Liver (tissue), 9 donors: ENCODE results near the gene FOXC2. TPM values are rescaled to one million over a fixed set of nuclear protein-coding genes. Genes with fewer than 3 reads are reported as not detected.

ENCODE experiments used
- DNase-seq: peaks from one replicate; pipeline ENCODE4 v3.0.0-alpha.2; 2017; ENCODE audit warnings: low spot score
- H3K27ac ChIP-seq, 2 donors: one replicate each; pipeline ENCODE4 v1.7.0; 2013; ENCODE audit warnings: inconsistent platforms in 2 of 2, low read length in 2 of 2, control low read depth in 1 of 2, low read depth in 1 of 2, mild to moderate bottlenecking in 1 of 2
- H3K27me3 ChIP-seq, 4 donors: one replicate each; pipeline versions ENCODE4 v1.6.1 to v1.7.0; 2013; ENCODE audit warnings: low read length in 3 of 4, inconsistent platforms in 1 of 4, mild to moderate bottlenecking in 1 of 4, moderate library complexity in 1 of 4; ENCODE audit not compliant: control insufficient read depth in 4 of 4, insufficient read depth in 4 of 4
- H3K36me3 ChIP-seq, 4 donors: one replicate each; pipeline versions ENCODE4 v1.6.1 to v1.7.0; 2013; ENCODE audit warnings: low read length in 3 of 4, mild to moderate bottlenecking in 3 of 4, low read depth in 1 of 4, moderate library complexity in 1 of 4; ENCODE audit not compliant: control insufficient read depth in 4 of 4, insufficient read depth in 3 of 4
- H3K4me1 ChIP-seq, 4 donors: one replicate each; pipeline versions ENCODE4 v1.6.1 to v1.7.0; 2013; ENCODE audit warnings: low read length in 3 of 4, mild to moderate bottlenecking in 3 of 4, moderate library complexity in 1 of 4; ENCODE audit not compliant: control insufficient read depth in 4 of 4, insufficient read depth in 4 of 4
- H3K4me3 ChIP-seq, 3 donors: one replicate each; pipeline versions ENCODE4 v1.6.1 to v1.7.0; 2013; ENCODE audit warnings: low read length in 3 of 3, control low read depth in 1 of 3, low read depth in 1 of 3, mild to moderate bottlenecking in 1 of 3
- H3K9ac ChIP-seq, 2 donors: one replicate each; pipeline ENCODE4 v1.7.0; 2013; ENCODE audit warnings: low read length in 2 of 2, mild to moderate bottlenecking in 2 of 2, moderate library complexity in 2 of 2, control low read depth in 1 of 2, low read depth in 1 of 2
- H3K9me3 ChIP-seq, 4 donors: one replicate each; pipeline versions ENCODE4 v1.6.1 to v1.7.0; 2013; ENCODE audit warnings: low read length in 3 of 4; ENCODE audit not compliant: control insufficient read depth in 4 of 4
- EGR1 ChIP-seq, 2 donors: IDR thresholded peaks; 2 replicates each; pipeline ENCODE4 v1.6.1; 2016 to 2018; ENCODE audit warnings: antibody characterized with exemption in 2 of 2, low read depth in 2 of 2
- FOXA1 ChIP-seq: IDR thresholded peaks from 2 replicates; pipeline ENCODE4 v1.6.1; 2016; ENCODE audit warnings: antibody characterized with exemption
- HNF4A ChIP-seq, 2 donors: conservative IDR thresholded peaks; 2 replicates each; pipeline ENCODE4 v1.6.1; 2016; ENCODE audit warnings: antibody characterized with exemption in 2 of 2, mild to moderate bottlenecking in 2 of 2
- HNF4G ChIP-seq: IDR thresholded peaks from 2 replicates; pipeline ENCODE4 v1.6.1; 2016; ENCODE audit warnings: antibody characterized with exemption
- JUND ChIP-seq, 2 donors: IDR thresholded peaks; 2 replicates each; pipeline ENCODE4 v1.6.1; 2016; ENCODE audit warnings: antibody characterized with exemption in 2 of 2
- MAX ChIP-seq: IDR thresholded peaks from 2 replicates; pipeline ENCODE4 v1.6.1; 2016; ENCODE audit warnings: antibody characterized with exemption
- REST ChIP-seq: IDR thresholded peaks from 2 replicates; pipeline ENCODE4 v1.6.1; 2016; ENCODE audit warnings: antibody characterized with exemption, mild to moderate bottlenecking
- RXRA ChIP-seq, 2 donors: IDR thresholded peaks; 2 replicates each; pipeline ENCODE4 v1.6.1; 2017 to 2018; ENCODE audit warnings: antibody characterized with exemption in 2 of 2, mild to moderate bottlenecking in 1 of 2
- SP1 ChIP-seq: IDR thresholded peaks from 2 replicates; pipeline ENCODE4 v1.6.1; 2018; ENCODE audit warnings: antibody characterized with exemption, mild to moderate bottlenecking
- TAF1 ChIP-seq: conservative IDR thresholded peaks from 2 replicates; pipeline ENCODE4 v1.6.1; 2016; ENCODE audit warnings: antibody characterized with exemption, mild to moderate bottlenecking
- YY1 ChIP-seq: IDR thresholded peaks from 2 replicates; pipeline ENCODE4 v1.6.1; 2016; ENCODE audit warnings: antibody characterized with exemption, mild to moderate bottlenecking
- ZBTB33 ChIP-seq: IDR thresholded peaks from 2 replicates; pipeline ENCODE4 v1.6.1; 2016; ENCODE audit warnings: antibody characterized with exemption
- WGBS: extraction: QIAGEN DNeasy Blood & Tissue Kit; methylation state at CpG from one replicate; pipeline ENCODE4 v1.1.7; 2013; 5-methylcytosine and 5-hydroxymethylcytosine counted together
- polyA plus RNA-seq, 2 donors: library from polyadenylated mRNA; stranded (reverse) in 1 of 2; unstranded in 1 of 2; fragments of 200-250 nt in 1 of 2; fragments of >200 nt in 1 of 2; fragmentation: Nextera tagmentation in 1 of 2; extraction: Ambion mirVana in 1 of 2; gene quantifications; one replicate each; pipeline versions ENCODE4 v1.2.1 to v1.2.3, GENCODE V29; 2013 to 2015
- total RNA-seq, 2 donors: library from RNA; depleted of rRNA; stranded (reverse); fragments of >200 nt; gene quantifications; one replicate each; pipeline ENCODE4 v1.2.3, GENCODE V29; 2014
- TF ChIP-seq, protein P1 (sequence below): IDR thresholded peaks from 2 replicates; pipeline ENCODE4 v1.6.1; 2016; ENCODE audit warnings: antibody characterized with exemption
- TF ChIP-seq, protein P2 (sequence below): fragments of 150-350 bp; IDR thresholded peaks from 2 replicates; pipeline ENCODE4 v1.5.1; 2017; ENCODE audit warnings: improper control_type of control experiment, low read depth, low read length; ENCODE audit not compliant: missing input control
- donor health status: healthy.
- donor health status: healthy.
- donor health status: healthy.
- donor health status: healthy.
- donor health status: healthy.

The FOXC2 gene
- total and polyA plus RNA-seq, 4 donors, result 0.03 to 0.09 (median 0.08) TPM; not detected in 1

DNA sequence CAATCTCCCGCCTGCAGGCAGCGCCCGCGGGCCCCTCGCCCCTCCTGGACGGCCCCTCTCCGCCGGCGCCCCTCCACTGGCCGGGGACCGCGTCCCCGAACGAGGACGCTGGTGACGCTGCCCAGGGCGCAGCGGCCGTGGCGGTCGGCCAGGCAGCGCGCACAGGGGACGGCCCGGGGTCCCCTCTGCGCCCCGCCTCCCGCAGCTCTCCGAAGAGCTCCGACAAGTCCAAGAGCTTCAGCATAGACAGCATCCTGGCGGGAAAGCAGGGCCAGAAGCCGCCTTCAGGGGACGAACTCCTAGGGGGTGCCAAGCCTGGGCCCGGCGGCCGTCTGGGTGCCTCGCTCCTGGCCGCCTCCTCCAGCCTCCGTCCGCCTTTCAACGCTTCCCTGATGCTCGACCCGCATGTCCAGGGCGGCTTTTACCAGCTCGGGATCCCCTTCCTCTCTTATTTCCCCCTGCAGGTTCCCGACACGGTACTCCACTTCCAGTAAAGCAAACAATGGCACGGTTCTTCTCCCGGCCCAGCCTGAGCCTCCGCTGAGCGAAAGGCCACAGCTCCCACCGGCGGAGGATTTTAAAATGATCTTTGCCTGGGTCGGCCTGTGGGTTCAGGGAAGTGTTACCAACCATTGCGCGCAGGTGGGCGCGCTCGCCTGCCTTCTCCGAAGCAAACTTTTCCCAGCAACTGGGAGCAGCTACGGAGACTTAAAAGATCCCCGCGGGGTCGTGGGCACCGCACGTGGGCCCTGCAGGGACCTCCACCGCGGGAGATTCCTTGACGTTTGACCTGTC is 12.8 kb downstream of the FOXC2 start:
- Histone ChIP-seq H3K27ac (peak overlapping the region in 1 of 2 donors; percentile 28), H3K4me1 (peaks cover 0 to 3% (median 3%) of the 10 kb centered on the region in 4 donors), H3K4me3 (no peak overlapping the region), H3K27me3 (peaks cover 8 to 35% (median 18%) of the 10 kb centered on the region in 4 donors), H3K36me3 (no peaks in the 10 kb centered on the region), H3K9ac (no peak overlapping the region), H3K9me3 (no peaks in the 10 kb centered on the region)
- 8% methylated on average over 69 of the region's 69 CpGs for WGBS
- TF ChIP-seq HNF4G (no peak), FOXA1 (no peak), JUND (IDR thresholded peaks at IDR 0.05) (no peak), TAF1 (no peak), YY1 (no peak), HNF4A (conservative IDR thresholded peaks at IDR 0.05) (no peak), MAX (no peak), ZBTB33 (no peak), EGR1 (IDR thresholded peaks at IDR 0.05; ENCODE audit: low read depth in 2 of 2) (no peak), REST (no peak), RXRA (IDR thresholded peaks at IDR 0.05) (no peak), SP1 (no peak)
- TF ChIP-seq, protein P1, sequence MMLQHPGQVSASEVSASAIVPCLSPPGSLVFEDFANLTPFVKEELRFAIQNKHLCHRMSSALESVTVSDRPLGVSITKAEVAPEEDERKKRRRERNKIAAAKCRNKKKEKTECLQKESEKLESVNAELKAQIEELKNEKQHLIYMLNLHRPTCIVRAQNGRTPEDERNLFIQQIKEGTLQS, result no peak
- TF ChIP-seq, protein P2, sequence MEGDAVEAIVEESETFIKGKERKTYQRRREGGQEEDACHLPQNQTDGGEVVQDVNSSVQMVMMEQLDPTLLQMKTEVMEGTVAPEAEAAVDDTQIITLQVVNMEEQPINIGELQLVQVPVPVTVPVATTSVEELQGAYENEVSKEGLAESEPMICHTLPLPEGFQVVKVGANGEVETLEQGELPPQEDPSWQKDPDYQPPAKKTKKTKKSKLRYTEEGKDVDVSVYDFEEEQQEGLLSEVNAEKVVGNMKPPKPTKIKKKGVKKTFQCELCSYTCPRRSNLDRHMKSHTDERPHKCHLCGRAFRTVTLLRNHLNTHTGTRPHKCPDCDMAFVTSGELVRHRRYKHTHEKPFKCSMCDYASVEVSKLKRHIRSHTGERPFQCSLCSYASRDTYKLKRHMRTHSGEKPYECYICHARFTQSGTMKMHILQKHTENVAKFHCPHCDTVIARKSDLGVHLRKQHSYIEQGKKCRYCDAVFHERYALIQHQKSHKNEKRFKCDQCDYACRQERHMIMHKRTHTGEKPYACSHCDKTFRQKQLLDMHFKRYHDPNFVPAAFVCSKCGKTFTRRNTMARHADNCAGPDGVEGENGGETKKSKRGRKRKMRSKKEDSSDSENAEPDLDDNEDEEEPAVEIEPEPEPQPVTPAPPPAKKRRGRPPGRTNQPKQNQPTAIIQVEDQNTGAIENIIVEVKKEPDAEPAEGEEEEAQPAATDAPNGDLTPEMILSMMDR, result no peak
- DNase-seq, result no peak
